HepG2 (cell line): Measurements from ENCODE around the gene CERS6. TPM values are rescaled to one million over a fixed set of nuclear protein-coding genes. Genes with fewer than 3 reads are reported as not detected.

ENCODE experiments used
- ATAC-seq: fragments of 200-7000 bp; cut with Tn5 transposase; 3 replicates; pipeline ENCODE4 v1.9.1; 2020; ENCODE audit warnings: mild to moderate bottlenecking, moderate library complexity
- BruUV-seq: library from RNA; stranded (reverse); fragments of 400-500 nt; replicated peaks from 2 replicates; lab custom pipeline; 2021; lab: Mats Ljungman, UMichigan
- CTCF ChIA-PET: fragments of 300-600 bp; formaldehyde crosslinking; extraction: SDS; loops from one replicate; lab custom pipeline; 2021; ENCODE audit warnings: low total read pairs, inconsistent platforms, low intra/inter-chr PET ratio; lab: Yijun Ruan, JAX
- POLR2A ChIA-PET: fragments of 350-600 bp; sonication (Branson Sonifier 250); formaldehyde crosslinking; loops from one replicate; lab custom pipeline; 2020; ENCODE audit warnings: antibody characterized with exemption, inconsistent platforms; lab: Yijun Ruan, JAX
- DNase-seq: peaks from one replicate; pipeline ENCODE4 v3.0.0-alpha.2; 2015; ENCODE audit warnings: low spot score
- FAIRE-seq: peaks from 3 replicates; lab custom pipeline; 2011; peaks lifted over from hg19 to GRCh38; lab: Jason Lieb, UNC
- H2AFZ ChIP-seq: one replicate; pipeline ENCODE4 v1.6.1; 2011; ENCODE audit warnings: low read length, inconsistent platforms
- H3K27ac ChIP-seq: fragments of 300-600 bp; 3 replicates; pipeline ENCODE4 v1.8.0; 2011; ENCODE audit warnings: mixed run types, mild to moderate bottlenecking, mixed read lengths, low read length, inconsistent platforms; ENCODE audit not compliant: insufficient read depth; ENCODE audit errors: extremely low read length
- H3K27me3 ChIP-seq, 2 experiments: fragments of 200-600 bp in 1 of 2; 2 replicates in 1 of 2; 3 replicates in 1 of 2; pipeline versions ENCODE4 v1.6.0 to v1.8.0; 2011; ENCODE audit warnings: low read length in 2 of 2, mild to moderate bottlenecking in 2 of 2, moderate library complexity in 2 of 2, inconsistent platforms in 1 of 2; ENCODE audit not compliant: insufficient read depth in 2 of 2, control insufficient read depth in 1 of 2
- H3K36me3 ChIP-seq, 2 experiments: fragments of 200-600 bp in 1 of 2; replicated peaks in 1 of 2; 2 replicates in 1 of 2; 3 replicates in 1 of 2; pipeline versions ENCODE4 v1.5.1 to v1.8.0; 2011; ENCODE audit warnings: low read length in 2 of 2, inconsistent platforms in 1 of 2; ENCODE audit not compliant: insufficient read depth in 2 of 2, control insufficient read depth in 1 of 2
- H3K4me1 ChIP-seq: 2 replicates; pipeline ENCODE4 v1.5.1; 2012; ENCODE audit warnings: low read length, inconsistent platforms; ENCODE audit not compliant: insufficient read depth
- H3K4me2 ChIP-seq: 2 replicates; pipeline ENCODE4 v1.6.0; 2011; ENCODE audit warnings: low read depth, low read length, inconsistent platforms
- H3K4me3 ChIP-seq, 3 experiments: fragments of 200-600 bp in 1 of 3; sonication (generic), shearing (Covaris generic) in 1 of 3; replicated peaks in 1 of 3; 2 replicates each; pipeline ENCODE4 v1.5.1; 2011 to 2016; ENCODE audit warnings: low read length in 3 of 3, inconsistent platforms in 2 of 3, low read depth in 2 of 3, mild to moderate bottlenecking in 2 of 3, control low read depth in 1 of 3, mixed read lengths in 1 of 3; ENCODE audit not compliant: insufficient read depth in 1 of 3
- H3K79me2 ChIP-seq: one replicate; pipeline ENCODE4 v1.6.1; 2011; ENCODE audit warnings: low read length, inconsistent platforms; ENCODE audit not compliant: insufficient read depth
- H3K9ac ChIP-seq: 2 replicates; pipeline ENCODE4 v1.6.0; 2011; ENCODE audit warnings: mild to moderate bottlenecking, low read depth, low read length, inconsistent platforms; ENCODE audit not compliant: insufficient read depth
- H3K9me3 ChIP-seq: 2 replicates; pipeline ENCODE4 v1.5.1; 2012; ENCODE audit warnings: mild to moderate bottlenecking, low read length
- H4K20me1 ChIP-seq: 2 replicates; pipeline ENCODE4 v1.6.0; 2011; ENCODE audit warnings: inconsistent platforms, mild to moderate bottlenecking, low read length, moderate library complexity; ENCODE audit not compliant: insufficient read depth
- FOXM1 ChIP-seq: sonication (generic); formaldehyde crosslinking; IDR thresholded peaks from 2 replicates; pipeline ENCODE4 v1.5.0; 2020; ENCODE audit warnings: missing genetic modification reagents
- HNRNPLL ChIP-seq: fragments of 200-400 bp; formaldehyde crosslinking; IDR thresholded peaks from 2 replicates; pipeline ENCODE4 v1.6.1; 2017; ENCODE audit warnings: mild to moderate bottlenecking, low read depth, low read length; ENCODE audit not compliant: poor library complexity, severe bottlenecking
- JDP2 ChIP-seq: sonication (generic); formaldehyde crosslinking; IDR thresholded peaks from 2 replicates; pipeline ENCODE4 v1.8.1; 2022; ENCODE audit warnings: missing genetic modification reagents, borderline replicate concordance
- KDM4B ChIP-seq: sonication (generic); formaldehyde crosslinking; IDR thresholded peaks from 2 replicates; pipeline ENCODE4 v1.4.0; 2020; ENCODE audit warnings: missing genetic modification reagents
- NR2F2 ChIP-seq: IDR thresholded peaks from 2 replicates; pipeline ENCODE4 v1.6.1; 2012; ENCODE audit warnings: low read depth, inconsistent platforms, borderline replicate concordance
- SP2 ChIP-seq: sonication (generic); formaldehyde crosslinking; IDR thresholded peaks from 2 replicates; pipeline ENCODE4 v1.5.1; 2020; ENCODE audit warnings: mild to moderate bottlenecking, missing genetic modification reagents
- TCF7 ChIP-seq: sonication (generic); IDR thresholded peaks from 2 replicates; pipeline ENCODE4 v1.6.1; 2016; ENCODE audit warnings: antibody characterized with exemption, low read depth
- ZC3H13 ChIP-seq: sonication (generic); formaldehyde crosslinking; IDR thresholded peaks from 2 replicates; pipeline ENCODE4 v1.8.1; 2023; ENCODE audit warnings: mild to moderate bottlenecking, missing genetic modification reagents, moderate library complexity
- ZNF282 ChIP-seq: fragments of 450-650 bp; IDR thresholded peaks from 2 replicates; pipeline ENCODE4 v1.6.1; 2018; ENCODE audit not compliant: partially characterized antibody
- ZNF546 ChIP-seq: sonication (generic); formaldehyde crosslinking; conservative IDR thresholded peaks from 2 replicates; pipeline ENCODE4 v1.8.1; 2023; ENCODE audit warnings: mild to moderate bottlenecking, missing genetic modification reagents
- ZNF557 ChIP-seq: sonication (generic); formaldehyde crosslinking; IDR thresholded peaks from 2 replicates; pipeline ENCODE4 v1.4.0; 2020; ENCODE audit warnings: missing genetic modification reagents
- ZNF629 ChIP-seq: sonication (generic); formaldehyde crosslinking; conservative IDR thresholded peaks from 2 replicates; pipeline ENCODE4 v1.5.0; 2020; ENCODE audit warnings: missing genetic modification reagents
- ZNF773 ChIP-seq: sonication (generic); formaldehyde crosslinking; IDR thresholded peaks from 2 replicates; pipeline ENCODE4 v1.4.0; 2020; ENCODE audit warnings: missing genetic modification reagents, borderline replicate concordance
- WGBS: methylation state at CpG from one replicate; pipeline ENCODE4 v1.1.6; 2017; ENCODE audit warnings: low lambda C conversion rate; 5-methylcytosine and 5-hydroxymethylcytosine counted together
- in situ Hi-C: cut with HindIII; loops from 2 replicates; pipeline ENCODE4 v1.10.0; 2017; ENCODE audit warnings: low pct_unique_long_range_greater_than_20kb; ENCODE audit not compliant: extremely low pct_ligation_motif_present
- intact Hi-C: fragments of 100-400 bp; cut with micrococcal nuclease; formaldehyde crosslinking; loops from one replicate; pipeline ENCODE4 v1.10.0; 2022; ENCODE audit not compliant: unreplicated experiment
- polyA plus RNA-seq, 8 experiments: library from polyadenylated mRNA; depleted of rRNA in 3 of 8; stranded (reverse) in 7 of 8; unstranded in 1 of 8; fragments of >200 nt; fragmentation: Illumina TruSeq in 4 of 8; extraction: Trizol in 4 of 8; gene quantifications; 2 replicates each; pipeline versions ENCODE4 v1.2.1 to v1.2.3, GENCODE V29; 2011 to 2016; ENCODE audit warnings: low read depth in 4 of 8, missing spikeins in 1 of 8, mixed read lengths in 1 of 8; ENCODE audit not compliant: insufficient read depth in 1 of 8
- total RNA-seq, 5 experiments: library from RNA; depleted of rRNA; stranded (reverse); fragments of >200 nt; fragmentation: Illumina TruSeq; extraction: Trizol; gene quantifications; 2 replicates each; pipeline ENCODE4 v1.2.3, GENCODE V29; 2016; ENCODE audit warnings: low read depth in 1 of 5
- TF ChIP-seq, protein P1 (sequence below): sonication (generic); formaldehyde crosslinking; IDR thresholded peaks from 2 replicates; pipeline ENCODE4 v1.5.0; 2020; ENCODE audit warnings: mild to moderate bottlenecking, missing genetic modification reagents, borderline replicate concordance
- TF ChIP-seq, protein P2 (sequence below): sonication (generic); formaldehyde crosslinking; IDR thresholded peaks from 2 replicates; pipeline ENCODE4 v1.5.1; 2020; ENCODE audit warnings: mild to moderate bottlenecking, moderate library complexity, missing genetic modification reagents
- TF ChIP-seq, protein P3 (sequence below): sonication (generic); formaldehyde crosslinking; IDR thresholded peaks from 2 replicates; pipeline ENCODE4 v1.5.0; 2020; ENCODE audit warnings: mild to moderate bottlenecking, low read depth, missing genetic modification reagents, borderline replicate concordance

CERS6 gene
- total and polyA plus RNA-seq, 2 of the 13 experiments (the other 11 are each of a cell fraction or from before 2014, with no cell fraction given), result 10.1 to 20.3 TPM

DNA sequence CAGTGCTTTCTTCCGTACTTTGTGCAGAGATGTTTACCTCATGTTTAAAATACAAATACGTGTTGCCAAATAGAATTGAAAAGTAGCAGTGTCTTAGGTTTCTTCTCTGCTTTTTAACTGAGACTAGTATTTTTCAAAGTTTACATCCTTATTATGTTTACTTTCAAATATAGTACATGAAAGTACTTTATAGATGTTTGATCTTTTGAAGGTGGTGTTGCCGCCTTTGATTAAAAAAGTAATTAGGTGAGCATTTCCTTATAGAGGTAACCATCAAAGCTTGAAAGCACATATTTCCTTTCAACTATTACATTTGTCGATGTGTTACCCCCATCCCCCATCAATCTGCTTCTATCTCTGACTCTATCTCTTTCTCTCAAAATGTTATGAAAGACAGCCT lies 87.0 kb downstream of the CERS6 start:
- in situ Hi-C loops (no loop called here), intact Hi-C loops (no loop called here)
- Histone ChIP-seq H3K4me1 (peaks cover 14% of the 10 kb centered on the region; the same call in 1 of the 2 replicates), H3K27ac (no peak overlapping the region), H3K4me3 (no peak overlapping the region), H3K4me2 (no peak overlapping the region), H3K36me3 (0 out of 5 replicates have a peak, but pooled peaks cover 0 to 4% of the 10 kb centered on the region in 2 experiments), H2AFZ (no peak overlapping the region), H3K9ac (no peak overlapping the region), H4K20me1 (no peaks in the 10 kb centered on the region), H3K9me3 (peaks cover 11% of the 10 kb centered on the region; the same call in 1 of the 2 replicates), H3K27me3 (no peaks in the 10 kb centered on the region), H3K79me2 (peaks cover 6% of the 10 kb centered on the region)
- POLR2A ChIA-PET, result no interaction called here
- CTCF ChIA-PET, result no interaction called here
- FAIRE-seq (no peak), DNase-seq (no peak), ATAC-seq (no peak)
- TF ChIP-seq TCF7 (no peak), NR2F2 (no peak), ZNF282 (no peak), JDP2 (CRISPR knock-in tag) (no peak), FOXM1 (CRISPR knock-in tag) (no peak), ZC3H13 (CRISPR knock-in tag) (no peak), ZNF546 (CRISPR knock-in tag) (no peak), ZNF773 (CRISPR knock-in tag) (no peak), ZNF557 (CRISPR knock-in tag) (no peak), ZNF629 (no peak), SP2 (no peak), HNRNPLL (no peak), KDM4B (no peak)
- TF ChIP-seq, protein P1, sequence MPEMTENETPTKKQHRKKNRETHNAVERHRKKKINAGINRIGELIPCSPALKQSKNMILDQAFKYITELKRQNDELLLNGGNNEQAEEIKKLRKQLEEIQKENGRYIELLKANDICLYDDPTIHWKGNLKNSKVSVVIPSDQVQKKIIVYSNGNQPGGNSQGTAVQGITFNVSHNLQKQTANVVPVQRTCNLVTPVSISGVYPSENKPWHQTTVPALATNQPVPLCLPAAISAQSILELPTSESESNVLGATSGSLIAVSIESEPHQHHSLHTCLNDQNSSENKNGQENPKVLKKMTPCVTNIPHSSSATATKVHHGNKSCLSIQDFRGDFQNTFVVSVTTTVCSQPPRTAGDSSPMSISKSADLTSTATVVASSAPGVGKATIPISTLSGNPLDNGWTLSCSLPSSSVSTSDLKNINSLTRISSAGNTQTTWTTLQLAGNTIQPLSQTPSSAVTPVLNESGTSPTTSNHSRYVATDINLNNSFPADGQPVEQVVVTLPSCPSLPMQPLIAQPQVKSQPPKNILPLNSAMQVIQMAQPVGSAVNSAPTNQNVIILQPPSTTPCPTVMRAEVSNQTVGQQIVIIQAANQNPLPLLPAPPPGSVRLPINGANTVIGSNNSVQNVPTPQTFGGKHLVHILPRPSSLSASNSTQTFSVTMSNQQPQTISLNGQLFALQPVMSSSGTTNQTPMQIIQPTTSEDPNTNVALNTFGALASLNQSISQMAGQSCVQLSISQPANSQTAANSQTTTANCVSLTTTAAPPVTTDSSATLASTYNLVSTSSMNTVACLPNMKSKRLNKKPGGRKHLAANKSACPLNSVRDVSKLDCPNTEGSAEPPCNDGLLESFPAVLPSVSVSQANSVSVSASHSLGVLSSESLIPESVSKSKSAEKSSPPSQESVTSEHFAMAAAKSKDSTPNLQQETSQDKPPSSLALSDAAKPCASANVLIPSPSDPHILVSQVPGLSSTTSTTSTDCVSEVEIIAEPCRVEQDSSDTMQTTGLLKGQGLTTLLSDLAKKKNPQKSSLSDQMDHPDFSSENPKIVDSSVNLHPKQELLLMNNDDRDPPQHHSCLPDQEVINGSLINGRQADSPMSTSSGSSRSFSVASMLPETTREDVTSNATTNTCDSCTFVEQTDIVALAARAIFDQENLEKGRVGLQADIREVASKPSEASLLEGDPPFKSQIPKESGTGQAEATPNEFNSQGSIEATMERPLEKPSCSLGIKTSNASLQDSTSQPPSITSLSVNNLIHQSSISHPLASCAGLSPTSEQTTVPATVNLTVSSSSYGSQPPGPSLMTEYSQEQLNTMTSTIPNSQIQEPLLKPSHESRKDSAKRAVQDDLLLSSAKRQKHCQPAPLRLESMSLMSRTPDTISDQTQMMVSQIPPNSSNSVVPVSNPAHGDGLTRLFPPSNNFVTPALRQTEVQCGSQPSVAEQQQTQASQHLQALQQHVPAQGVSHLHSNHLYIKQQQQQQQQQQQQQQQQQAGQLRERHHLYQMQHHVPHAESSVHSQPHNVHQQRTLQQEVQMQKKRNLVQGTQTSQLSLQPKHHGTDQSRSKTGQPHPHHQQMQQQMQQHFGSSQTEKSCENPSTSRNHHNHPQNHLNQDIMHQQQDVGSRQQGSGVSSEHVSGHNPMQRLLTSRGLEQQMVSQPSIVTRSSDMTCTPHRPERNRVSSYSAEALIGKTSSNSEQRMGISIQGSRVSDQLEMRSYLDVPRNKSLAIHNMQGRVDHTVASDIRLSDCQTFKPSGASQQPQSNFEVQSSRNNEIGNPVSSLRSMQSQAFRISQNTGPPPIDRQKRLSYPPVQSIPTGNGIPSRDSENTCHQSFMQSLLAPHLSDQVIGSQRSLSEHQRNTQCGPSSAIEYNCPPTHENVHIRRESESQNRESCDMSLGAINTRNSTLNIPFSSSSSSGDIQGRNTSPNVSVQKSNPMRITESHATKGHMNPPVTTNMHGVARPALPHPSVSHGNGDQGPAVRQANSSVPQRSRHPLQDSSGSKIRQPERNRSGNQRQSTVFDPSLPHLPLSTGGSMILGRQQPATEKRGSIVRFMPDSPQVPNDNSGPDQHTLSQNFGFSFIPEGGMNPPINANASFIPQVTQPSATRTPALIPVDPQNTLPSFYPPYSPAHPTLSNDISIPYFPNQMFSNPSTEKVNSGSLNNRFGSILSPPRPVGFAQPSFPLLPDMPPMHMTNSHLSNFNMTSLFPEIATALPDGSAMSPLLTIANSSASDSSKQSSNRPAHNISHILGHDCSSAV (CRISPR knock-in tag), result no peak
- TF ChIP-seq, protein P2, sequence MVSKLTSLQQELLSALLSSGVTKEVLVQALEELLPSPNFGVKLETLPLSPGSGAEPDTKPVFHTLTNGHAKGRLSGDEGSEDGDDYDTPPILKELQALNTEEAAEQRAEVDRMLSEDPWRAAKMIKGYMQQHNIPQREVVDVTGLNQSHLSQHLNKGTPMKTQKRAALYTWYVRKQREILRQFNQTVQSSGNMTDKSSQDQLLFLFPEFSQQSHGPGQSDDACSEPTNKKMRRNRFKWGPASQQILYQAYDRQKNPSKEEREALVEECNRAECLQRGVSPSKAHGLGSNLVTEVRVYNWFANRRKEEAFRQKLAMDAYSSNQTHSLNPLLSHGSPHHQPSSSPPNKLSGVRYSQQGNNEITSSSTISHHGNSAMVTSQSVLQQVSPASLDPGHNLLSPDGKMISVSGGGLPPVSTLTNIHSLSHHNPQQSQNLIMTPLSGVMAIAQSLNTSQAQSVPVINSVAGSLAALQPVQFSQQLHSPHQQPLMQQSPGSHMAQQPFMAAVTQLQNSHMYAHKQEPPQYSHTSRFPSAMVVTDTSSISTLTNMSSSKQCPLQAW (CRISPR knock-in tag), result no peak
- TF ChIP-seq, protein P3, sequence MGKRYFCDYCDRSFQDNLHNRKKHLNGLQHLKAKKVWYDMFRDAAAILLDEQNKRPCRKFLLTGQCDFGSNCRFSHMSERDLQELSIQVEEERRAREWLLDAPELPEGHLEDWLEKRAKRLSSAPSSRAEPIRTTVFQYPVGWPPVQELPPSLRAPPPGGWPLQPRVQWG (CRISPR knock-in tag), result no peak
- WGBS, result 81% methylated on average over 4 of the region's 4 CpGs
- no TSS peak for BruUV-seq
